ENCODE data around the gene PLPPR1.

Gene PLPPR1

GRCh38 chr9:101062686-101063085 is 34.2 kb downstream of the PLPPR1 start:
- Histone ChIP-seq H3K4me2 (no peak overlapping the region), H3K9ac (no peak overlapping the region), H3K4me1 (ENCODE audit: low read depth, poor library complexity, severe bottlenecking) (no peaks in the 10 kb centered on the region), H4K20me1 (ENCODE audit: insufficient read depth) (no peaks in the 10 kb centered on the region), H3K79me2 (ENCODE audit: insufficient read depth, low read depth) (no peaks in the 10 kb centered on the region), H3K27ac (no peak overlapping the region), H3K36me3 (ENCODE audit: insufficient read depth) (no peaks in the 10 kb centered on the region), H3K27me3 (ENCODE audit: insufficient read depth, low read depth) (no peaks in the 10 kb centered on the region), H3K4me3 (IDR thresholded peaks at IDR 0.05; ENCODE audit: insufficient read depth, low read depth, low read length) (no peak overlapping the region), H2AFZ (ENCODE audit: low read depth) (no peak overlapping the region)
- TF ChIP-seq, protein P1, sequence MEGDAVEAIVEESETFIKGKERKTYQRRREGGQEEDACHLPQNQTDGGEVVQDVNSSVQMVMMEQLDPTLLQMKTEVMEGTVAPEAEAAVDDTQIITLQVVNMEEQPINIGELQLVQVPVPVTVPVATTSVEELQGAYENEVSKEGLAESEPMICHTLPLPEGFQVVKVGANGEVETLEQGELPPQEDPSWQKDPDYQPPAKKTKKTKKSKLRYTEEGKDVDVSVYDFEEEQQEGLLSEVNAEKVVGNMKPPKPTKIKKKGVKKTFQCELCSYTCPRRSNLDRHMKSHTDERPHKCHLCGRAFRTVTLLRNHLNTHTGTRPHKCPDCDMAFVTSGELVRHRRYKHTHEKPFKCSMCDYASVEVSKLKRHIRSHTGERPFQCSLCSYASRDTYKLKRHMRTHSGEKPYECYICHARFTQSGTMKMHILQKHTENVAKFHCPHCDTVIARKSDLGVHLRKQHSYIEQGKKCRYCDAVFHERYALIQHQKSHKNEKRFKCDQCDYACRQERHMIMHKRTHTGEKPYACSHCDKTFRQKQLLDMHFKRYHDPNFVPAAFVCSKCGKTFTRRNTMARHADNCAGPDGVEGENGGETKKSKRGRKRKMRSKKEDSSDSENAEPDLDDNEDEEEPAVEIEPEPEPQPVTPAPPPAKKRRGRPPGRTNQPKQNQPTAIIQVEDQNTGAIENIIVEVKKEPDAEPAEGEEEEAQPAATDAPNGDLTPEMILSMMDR (conservative IDR thresholded peaks at IDR 0.05; ENCODE audit: low read depth, low read length) = no peak

DNA sequence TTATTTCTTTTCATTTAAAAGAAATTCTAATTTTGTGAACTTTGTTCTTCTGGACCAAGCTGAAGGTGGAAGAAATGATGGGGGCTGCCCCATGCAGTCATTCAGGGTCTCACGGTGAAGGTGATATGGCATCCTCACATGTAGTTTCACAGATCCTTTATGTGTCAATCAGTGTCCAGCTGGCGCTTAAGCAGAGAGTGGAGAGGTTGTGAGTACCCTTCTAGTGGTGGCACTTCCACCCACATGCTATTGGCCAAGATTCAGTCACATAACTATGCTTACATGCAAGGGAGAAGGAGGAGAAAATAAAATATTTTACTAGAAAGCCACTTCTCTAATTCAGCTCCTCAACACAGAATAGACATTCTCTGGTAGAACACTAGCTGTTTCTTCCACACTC is 34.7 kb downstream of the PLPPR1 start:
- Histone ChIP-seq H3K4me3 (IDR thresholded peaks at IDR 0.05; ENCODE audit: insufficient read depth, low read depth, low read length) (no peak overlapping the region), H3K36me3 (ENCODE audit: insufficient read depth) (no peaks in the 10 kb centered on the region), H3K4me2 (no peak overlapping the region), H4K20me1 (ENCODE audit: insufficient read depth) (no peaks in the 10 kb centered on the region), H2AFZ (ENCODE audit: low read depth) (no peak overlapping the region), H3K4me1 (ENCODE audit: low read depth, poor library complexity, severe bottlenecking) (no peaks in the 10 kb centered on the region), H3K27ac (no peak overlapping the region), H3K9ac (no peak overlapping the region), H3K79me2 (ENCODE audit: insufficient read depth, low read depth) (no peaks in the 10 kb centered on the region), H3K27me3 (ENCODE audit: insufficient read depth, low read depth) (no peaks in the 10 kb centered on the region)
- TF ChIP-seq, protein P1 (conservative IDR thresholded peaks at IDR 0.05; ENCODE audit: low read depth, low read length) = no peak

GRCh38 chr9:101064206-101064605 is 35.7 kb downstream of the PLPPR1 start:
- TF ChIP-seq, protein P1 (conservative IDR thresholded peaks at IDR 0.05; ENCODE audit: low read depth, low read length) = no peak
- H3K27ac ChIP-seq = no peak overlapping the region
- no peak overlapping the region for H3K9ac ChIP-seq
- H3K79me2 ChIP-seq (ENCODE audit: insufficient read depth, low read depth) = no peaks in the 10 kb centered on the region
- H3K27me3 ChIP-seq (ENCODE audit: insufficient read depth, low read depth) = no peaks in the 10 kb centered on the region
- H3K4me1 ChIP-seq (ENCODE audit: low read depth, poor library complexity, severe bottlenecking) = no peaks in the 10 kb centered on the region
- no peaks in the 10 kb centered on the region for H3K36me3 ChIP-seq (ENCODE audit: insufficient read depth)
- no peak overlapping the region for H2AFZ ChIP-seq (ENCODE audit: low read depth)
- no peak overlapping the region for H3K4me3 ChIP-seq (IDR thresholded peaks at IDR 0.05; ENCODE audit: insufficient read depth, low read depth, low read length)
- H4K20me1 ChIP-seq (ENCODE audit: insufficient read depth) = no peaks in the 10 kb centered on the region
- no peak overlapping the region for H3K4me2 ChIP-seq

GRCh38 chr9:101065930-101066329 is 37.4 kb downstream of the PLPPR1 start:
- H3K36me3 ChIP-seq (ENCODE audit: insufficient read depth) = no peaks in the 10 kb centered on the region

More at GRCh38 chr9:101065930-101066329, 37.4 kb downstream of the PLPPR1 start:
- Histone ChIP-seq H3K4me1 (ENCODE audit: low read depth, poor library complexity, severe bottlenecking) (no peaks in the 10 kb centered on the region), H3K27ac (no peak overlapping the region), H4K20me1 (ENCODE audit: insufficient read depth) (no peaks in the 10 kb centered on the region), H3K79me2 (ENCODE audit: insufficient read depth, low read depth) (no peaks in the 10 kb centered on the region), H2AFZ (ENCODE audit: low read depth) (no peak overlapping the region), H3K4me3 (IDR thresholded peaks at IDR 0.05; ENCODE audit: insufficient read depth, low read depth, low read length) (no peak overlapping the region), H3K27me3 (ENCODE audit: insufficient read depth, low read depth) (no peaks in the 10 kb centered on the region), H3K4me2 (no peak overlapping the region), H3K9ac (no peak overlapping the region)
- TF ChIP-seq, protein P1 (conservative IDR thresholded peaks at IDR 0.05; ENCODE audit: low read depth, low read length) = no peak
